ENCODE results near the gene TSC22D1. TPM values are rescaled to one million over a fixed set of nuclear protein-coding genes. Genes with fewer than 3 reads are reported as not detected.
A peak's percentile ranks its signal among the peaks of the same experiment; 100 is the strongest.

The TSC22D1 gene
- total RNA-seq, 3 donors from 2014 or later: 249 to 299 (median 260) TPM

DNA sequence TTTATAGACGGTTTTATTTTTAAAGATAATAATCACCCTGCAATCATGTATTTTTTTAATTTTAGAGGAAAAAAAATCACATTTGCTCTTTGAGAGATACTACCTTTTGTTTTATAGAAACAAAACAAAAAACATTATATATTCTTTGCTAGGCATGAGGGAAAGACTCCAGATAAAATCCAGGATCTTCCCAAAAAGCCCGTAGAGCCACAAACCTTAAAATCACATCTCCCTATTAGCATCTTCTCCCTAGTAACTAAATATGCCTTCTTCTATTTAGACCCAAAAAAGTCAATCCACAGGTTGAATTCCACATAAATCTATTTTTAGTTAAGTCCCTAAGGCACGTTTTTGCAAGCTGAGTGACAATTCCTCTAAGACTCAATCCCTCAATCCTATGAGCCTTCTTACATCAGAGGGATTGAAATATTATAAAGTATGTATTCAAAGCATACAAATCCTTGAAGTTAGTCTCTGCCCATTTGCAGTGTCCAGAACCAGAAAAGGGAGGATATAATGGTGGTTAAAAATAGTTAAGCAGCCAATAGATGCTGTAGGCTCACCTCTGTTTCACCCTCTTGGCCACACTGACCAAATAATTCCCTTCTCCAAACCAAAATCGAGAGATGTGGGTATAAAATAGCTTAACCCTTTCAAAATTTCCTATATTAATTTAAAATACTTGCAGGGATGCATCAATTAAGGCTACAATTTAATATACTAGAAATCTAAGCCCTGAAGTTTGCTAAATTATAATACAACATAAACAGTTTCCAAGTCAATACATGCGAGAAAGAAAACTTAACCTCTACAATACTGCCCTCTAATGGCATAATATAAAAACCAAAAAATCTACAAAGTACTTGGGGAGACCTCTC is 138.5 kb downstream of the TSC22D1 start:
- intact Hi-C loops (cut with DNase I, micrococcal nuclease): loop anchor here (5.0 to 10.0 kb wide), 3 partner anchors 383 to 530 kb away; no protein-coding TSS in a partner anchor
- ATAC-seq: no peak
- no peak overlapping the region for H3K4me3 ChIP-seq
- H3K36me3 ChIP-seq (ENCODE audit: low read depth): no peaks in the 10 kb centered on the region
- TF ChIP-seq, protein P1, sequence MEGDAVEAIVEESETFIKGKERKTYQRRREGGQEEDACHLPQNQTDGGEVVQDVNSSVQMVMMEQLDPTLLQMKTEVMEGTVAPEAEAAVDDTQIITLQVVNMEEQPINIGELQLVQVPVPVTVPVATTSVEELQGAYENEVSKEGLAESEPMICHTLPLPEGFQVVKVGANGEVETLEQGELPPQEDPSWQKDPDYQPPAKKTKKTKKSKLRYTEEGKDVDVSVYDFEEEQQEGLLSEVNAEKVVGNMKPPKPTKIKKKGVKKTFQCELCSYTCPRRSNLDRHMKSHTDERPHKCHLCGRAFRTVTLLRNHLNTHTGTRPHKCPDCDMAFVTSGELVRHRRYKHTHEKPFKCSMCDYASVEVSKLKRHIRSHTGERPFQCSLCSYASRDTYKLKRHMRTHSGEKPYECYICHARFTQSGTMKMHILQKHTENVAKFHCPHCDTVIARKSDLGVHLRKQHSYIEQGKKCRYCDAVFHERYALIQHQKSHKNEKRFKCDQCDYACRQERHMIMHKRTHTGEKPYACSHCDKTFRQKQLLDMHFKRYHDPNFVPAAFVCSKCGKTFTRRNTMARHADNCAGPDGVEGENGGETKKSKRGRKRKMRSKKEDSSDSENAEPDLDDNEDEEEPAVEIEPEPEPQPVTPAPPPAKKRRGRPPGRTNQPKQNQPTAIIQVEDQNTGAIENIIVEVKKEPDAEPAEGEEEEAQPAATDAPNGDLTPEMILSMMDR (IDR thresholded peaks at IDR 0.05): no peak
- no peak for DNase-seq
- no peaks in the 10 kb centered on the region for H3K9me3 ChIP-seq
- H3K4me1 ChIP-seq (ENCODE audit: low read depth): peaks cover 15% of the 10 kb centered on the region

DNA sequence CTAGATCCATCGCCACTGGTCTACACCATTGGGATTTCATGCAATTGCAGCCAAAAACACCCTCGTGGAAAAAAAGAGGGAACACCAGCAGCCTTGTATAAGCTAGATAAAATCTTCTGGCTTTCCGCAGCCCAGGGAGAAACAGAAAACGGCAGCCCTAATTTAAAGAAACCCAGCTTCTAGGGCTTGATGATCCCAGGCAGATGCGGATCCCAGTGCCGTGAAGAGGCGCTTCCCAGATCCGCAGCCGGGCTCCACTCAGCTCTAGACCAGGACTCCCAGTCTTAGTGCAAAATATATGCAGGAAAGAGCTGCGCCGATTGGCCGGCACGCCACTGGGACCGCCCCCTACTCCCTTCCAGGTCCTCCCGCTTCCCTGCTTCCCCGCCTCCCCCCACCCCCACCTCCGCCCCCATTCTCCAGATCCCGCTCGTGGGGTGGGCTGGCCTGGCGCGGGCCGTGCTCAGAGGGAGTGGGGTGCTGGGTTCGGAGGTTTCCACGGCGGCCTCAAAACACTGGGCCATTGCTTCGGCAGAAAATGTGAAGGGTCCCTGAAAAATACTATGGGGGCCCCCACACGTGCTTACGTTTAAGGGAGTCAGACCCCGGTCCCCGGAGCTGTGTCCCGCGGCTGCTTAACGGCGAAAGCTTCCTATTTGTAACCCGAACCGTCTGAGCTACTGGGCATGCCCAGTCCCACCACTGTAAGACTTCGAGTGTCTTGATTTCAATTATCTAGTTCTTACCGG is 139.4 kb downstream of the TSC22D1 start:
- Histone ChIP-seq H3K9me3 (no peaks in the 10 kb centered on the region), H3K36me3 (ENCODE audit: low read depth) (no peaks in the 10 kb centered on the region), H3K4me3 (peak overlapping the region; percentile 40), H3K4me1 (ENCODE audit: low read depth) (peaks cover 15% of the 10 kb centered on the region)
- intact Hi-C loops (cut with DNase I, micrococcal nuclease): loop anchor here (5.0 to 10.0 kb wide), 3 partner anchors 382 to 529 kb away; no protein-coding TSS in a partner anchor
- ATAC-seq: peak; percentile 85
- TF ChIP-seq, protein P1 (IDR thresholded peaks at IDR 0.05): no peak
- DNase-seq: peak; percentile 94 to 97 (median 95)

DNA sequence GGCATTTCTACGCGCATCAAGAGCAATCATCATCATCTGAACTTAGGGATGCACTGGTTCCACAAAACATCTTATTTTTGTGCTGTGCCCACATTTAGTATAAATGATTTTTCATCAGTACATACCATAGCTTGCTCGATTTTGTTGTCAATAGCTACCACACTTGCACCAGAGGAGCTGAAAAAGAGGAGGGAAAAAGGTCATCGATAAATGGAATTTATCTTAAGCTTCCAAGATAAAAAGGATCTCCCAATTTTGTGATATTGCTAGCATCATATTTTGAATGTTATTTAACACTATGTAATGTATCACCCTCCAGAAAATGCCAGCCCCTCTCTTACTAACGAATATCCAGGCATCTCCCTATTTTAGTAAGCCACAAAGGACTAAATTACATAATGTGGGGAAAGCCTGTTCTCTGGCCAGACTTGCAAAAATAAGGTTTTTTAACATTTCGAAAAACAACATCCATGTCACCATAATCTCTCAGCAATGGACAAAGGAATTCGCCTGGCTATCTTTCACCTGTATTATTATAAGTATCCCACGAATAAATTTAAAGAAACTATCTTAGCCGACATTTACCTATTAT is 140.1 kb downstream of the TSC22D1 start:
- Histone ChIP-seq H3K4me1 (ENCODE audit: low read depth) (peaks cover 20% of the 10 kb centered on the region), H3K4me3 (peak overlapping the region; percentile 40), H3K9me3 (no peaks in the 10 kb centered on the region), H3K36me3 (ENCODE audit: low read depth) (no peaks in the 10 kb centered on the region)
- intact Hi-C loops (cut with DNase I, micrococcal nuclease): loop anchor here (5.0 to 10.0 kb wide), 3 partner anchors 381 to 529 kb away; no protein-coding TSS in a partner anchor
- TF ChIP-seq, protein P1 (IDR thresholded peaks at IDR 0.05): no peak
- ATAC-seq: no peak
- no peak for DNase-seq

DNA sequence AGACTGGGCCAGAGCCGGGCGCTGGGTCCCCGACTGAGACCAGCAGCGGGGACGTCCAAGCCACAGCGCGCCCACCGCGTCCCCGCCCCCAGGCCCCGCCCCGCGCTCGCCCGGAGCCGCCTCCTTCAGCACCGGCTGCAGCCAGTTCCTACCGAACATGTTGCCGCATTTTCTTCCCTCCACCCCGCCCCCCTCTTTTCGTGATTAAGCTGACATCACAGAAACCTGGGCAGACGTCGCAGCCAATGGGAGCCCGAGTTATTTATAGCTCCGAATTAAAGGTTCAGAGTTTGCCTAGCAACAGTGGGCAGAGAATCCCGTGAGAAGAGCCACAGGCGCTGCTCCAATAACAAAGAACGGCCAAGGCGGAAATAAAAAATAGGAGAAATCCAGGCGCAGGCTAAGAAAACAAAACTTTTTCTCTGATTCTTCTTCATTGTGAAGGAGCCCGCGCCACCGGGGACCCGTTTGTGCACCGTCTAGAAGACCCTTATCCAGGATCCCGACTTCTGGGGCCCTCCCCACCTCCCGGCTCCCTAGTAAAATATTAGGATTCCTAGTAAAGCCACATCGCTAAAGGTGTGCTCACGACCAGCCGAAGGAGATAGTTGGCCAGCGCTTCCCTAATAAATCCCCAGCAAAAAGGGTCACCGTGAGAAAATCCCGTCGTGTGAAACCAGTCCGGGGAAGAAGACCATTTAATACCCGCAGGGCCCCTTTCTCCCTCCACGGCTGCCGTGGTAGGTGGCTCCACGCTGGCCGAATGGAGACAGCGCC is 140.8 kb downstream of the TSC22D1 start:
- TF ChIP-seq, protein P1 (IDR thresholded peaks at IDR 0.05): no peak
- intact Hi-C loops (cut with DNase I, micrococcal nuclease): loop anchor here (5.0 to 10.0 kb wide), 3 partner anchors 381 to 528 kb away; no protein-coding TSS in a partner anchor
- DNase-seq (peak; percentile 95 to 99 (median 95)), ATAC-seq (peak; percentile 84)
- peaks cover 20% of the 10 kb centered on the region for H3K4me1 ChIP-seq (ENCODE audit: low read depth)
- no peaks in the 10 kb centered on the region for H3K9me3 ChIP-seq
- H3K36me3 ChIP-seq (ENCODE audit: low read depth): no peaks in the 10 kb centered on the region
- H3K4me3 ChIP-seq: peak overlapping the region; percentile 40

DNA sequence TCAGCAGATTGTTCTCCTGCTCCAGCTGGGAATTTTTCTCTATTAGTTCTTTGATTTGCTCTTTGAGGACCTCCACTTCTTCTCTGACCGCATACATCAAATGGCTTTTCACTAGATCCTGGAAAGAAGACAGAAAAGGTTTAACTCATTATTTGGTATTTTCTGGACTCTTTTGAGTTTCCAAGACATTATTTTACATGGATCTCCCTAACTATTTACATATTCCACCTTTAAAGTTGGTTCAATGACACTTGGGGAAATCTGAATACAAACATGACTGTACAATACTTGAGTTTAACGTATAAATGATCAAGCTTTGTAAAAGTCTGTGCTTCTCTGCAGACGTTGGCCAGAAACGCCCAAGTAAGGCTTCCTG is 141.4 kb downstream of the TSC22D1 start:
- H3K4me3 ChIP-seq: peak overlapping the region; percentile 18
- intact Hi-C loops (cut with DNase I, micrococcal nuclease): loop anchor here (5.0 to 10.0 kb wide), 3 partner anchors 380 to 527 kb away; no protein-coding TSS in a partner anchor
- TF ChIP-seq, protein P1 (IDR thresholded peaks at IDR 0.05): no peak
- no peaks in the 10 kb centered on the region for H3K9me3 ChIP-seq
- no peak for ATAC-seq
- peaks cover 17% of the 10 kb centered on the region for H3K4me1 ChIP-seq (ENCODE audit: low read depth)
- no peaks in the 10 kb centered on the region for H3K36me3 ChIP-seq (ENCODE audit: low read depth)
- DNase-seq: no peak

Measured in mucosa of descending colon (tissue), 3 donors.